Eye (tissue), 1 donor: Measurements from ENCODE around the gene LRRC37A3.
A peak's percentile ranks its signal among the peaks of the same experiment; 100 is the strongest.
"Not testable (repeated sequence)": the region's sequence is repeated elsewhere in the genome, so short reads cannot be mapped to it uniquely, and the experiment has no call there.

Experiments
- DNase-seq: peaks from one replicate; pipeline ENCODE4 v3.0.0-alpha.2; 2015

LRRC37A3 gene

DNA sequence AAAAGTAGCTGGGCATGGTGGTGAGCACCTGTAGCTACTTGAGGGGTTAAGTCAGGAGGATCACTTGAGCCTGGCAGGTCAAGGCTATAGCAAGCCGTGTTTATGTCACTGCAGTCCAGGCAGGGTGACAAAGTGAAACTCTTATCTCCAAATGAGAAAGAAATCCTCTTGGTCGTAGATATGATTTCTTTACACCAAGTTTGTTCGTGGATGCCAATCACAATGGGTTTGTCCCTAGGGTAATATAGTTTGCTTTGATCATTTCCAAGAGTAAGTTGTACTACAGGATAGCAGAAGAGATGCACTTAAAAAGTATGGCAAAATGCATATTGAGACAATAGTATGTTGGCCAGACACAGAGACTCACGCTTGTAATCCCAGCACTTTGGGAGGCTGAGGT lies 6.0 kb upstream of the LRRC37A3 start:
- not testable (repeated sequence) for DNase-seq

GRCh38 chr17:64923051-64923568 lies 3.8 kb upstream of the LRRC37A3 start:
- not testable (repeated sequence) for DNase-seq

- DNase-seq: no peak
Measured at GRCh38 chr17:64920419-64921172, 1.3 kb upstream of the LRRC37A3 start.

GRCh38 chr17:64920026-64920418 lies 744 bp upstream of the LRRC37A3 start:
- DNase-seq: peak; percentile 45

DNA sequence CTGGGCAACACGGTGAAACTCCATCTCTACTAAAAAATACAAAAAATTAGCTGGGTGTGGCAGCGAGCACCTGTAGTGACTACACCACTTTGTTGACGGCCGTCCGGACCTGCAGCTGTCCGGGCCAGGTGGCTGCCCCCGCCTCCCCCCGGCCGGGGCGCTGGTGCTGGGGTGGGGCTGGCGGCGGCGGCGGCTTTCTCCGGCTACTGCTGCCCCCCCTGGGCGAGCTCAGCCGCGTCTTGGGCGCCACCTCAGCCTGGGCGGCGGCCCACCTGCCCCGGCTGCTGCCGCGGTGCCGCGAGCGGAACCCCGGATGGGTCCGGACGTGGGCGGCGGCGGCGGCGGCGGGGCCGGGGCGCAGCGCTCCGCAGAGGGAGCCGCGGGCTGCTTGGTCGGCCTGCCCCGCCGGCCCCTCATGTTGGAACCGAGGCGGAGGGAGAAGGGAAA lies 413 bp downstream of the LRRC37A3 start:
- peak; percentile 51 for DNase-seq

GRCh38 chr17:64917540-64917939 lies 1.7 kb downstream of the LRRC37A3 start:
- not testable (repeated sequence) for DNase-seq

DNA sequence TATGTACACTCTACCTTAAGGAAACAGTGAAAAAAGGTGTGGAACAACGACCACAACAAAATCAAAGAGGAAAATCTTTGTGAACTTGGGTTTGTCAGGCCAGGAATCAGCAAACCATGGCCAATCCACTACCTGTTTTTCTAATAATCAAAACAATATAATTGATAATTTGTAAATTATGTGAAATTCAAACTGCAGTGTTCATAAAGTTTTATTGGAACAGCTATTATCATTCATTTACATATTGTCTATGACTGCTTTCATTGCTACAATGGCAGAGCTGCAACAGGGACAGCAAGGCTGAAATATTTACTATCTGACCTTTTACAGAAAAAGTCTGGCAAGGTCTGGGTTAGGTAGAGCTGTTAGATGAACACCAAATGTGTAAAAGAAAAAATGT lies 4.0 kb downstream of the LRRC37A3 start:
- not testable (repeated sequence) for DNase-seq

DNA sequence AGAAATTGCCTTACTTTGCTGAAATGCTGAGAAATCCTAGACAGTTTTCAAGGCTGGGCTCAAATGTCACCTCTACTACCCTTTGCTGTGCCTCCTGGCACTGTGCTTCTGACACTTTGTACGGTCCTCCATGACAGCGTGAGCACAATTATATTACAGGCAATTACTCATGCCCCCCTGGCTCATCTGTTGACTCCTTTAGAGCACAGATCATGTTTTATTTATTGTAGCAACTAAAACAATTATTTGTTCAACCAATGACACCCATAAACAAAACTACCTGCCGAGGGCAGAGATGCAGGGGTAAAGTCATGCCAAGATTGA lies 9.1 kb downstream of the LRRC37A3 start:
- DNase-seq: not testable (repeated sequence)

- DNase-seq: not testable (repeated sequence)
Measured at GRCh38 chr17:64909511-64910190, 9.6 kb downstream of the LRRC37A3 start.

DNA sequence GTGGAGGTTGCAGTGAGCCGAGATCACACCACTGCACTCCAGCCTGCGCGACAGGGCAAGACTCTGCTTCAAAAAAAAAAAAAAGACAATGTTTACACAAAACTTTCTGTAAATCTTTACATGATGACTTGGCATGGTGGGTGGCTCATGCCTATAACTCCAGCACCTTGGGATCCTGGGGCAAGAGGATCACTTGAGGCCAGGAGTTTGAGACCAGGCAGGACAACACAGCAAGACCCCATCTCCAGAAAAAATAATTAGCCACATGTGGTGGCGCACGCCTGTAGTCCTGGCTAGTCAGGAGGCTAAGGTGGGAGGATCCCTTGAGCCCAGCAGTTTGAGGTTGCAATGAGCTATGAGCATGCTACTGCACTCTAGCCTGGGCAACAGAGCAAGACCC lies 15.2 kb downstream of the LRRC37A3 start:
- DNase-seq: not testable (repeated sequence)

GRCh38 chr17:64897136-64897535 lies 22.1 kb downstream of the LRRC37A3 start:
- not testable (repeated sequence) for DNase-seq

GRCh38 chr17:64874210-64874609 lies 45.1 kb downstream of the LRRC37A3 start:
- DNase-seq: not testable (repeated sequence)

- peak; percentile 74 for DNase-seq
Measured at GRCh38 chr17:64847504-64848466, 71.5 kb downstream of the LRRC37A3 start.

DNA sequence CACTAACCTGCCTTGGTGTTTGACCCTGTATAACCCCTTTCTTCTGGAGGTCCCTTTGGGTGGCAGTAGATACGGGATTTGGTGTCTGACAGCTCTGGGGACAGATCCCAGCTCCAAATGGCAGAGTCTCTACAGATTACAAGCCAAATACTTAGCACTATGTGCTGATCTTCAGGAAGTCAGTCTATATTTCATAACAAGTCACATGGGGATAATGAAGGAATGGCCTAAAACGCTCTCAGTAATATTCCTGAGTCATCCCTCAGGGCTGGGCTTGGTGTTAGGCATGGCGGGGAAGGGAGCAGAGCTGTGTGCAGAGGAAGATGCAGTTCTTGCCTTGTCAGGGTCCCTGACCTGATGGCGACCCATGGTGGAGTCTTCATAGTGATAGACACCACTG lies 72.4 kb downstream of the LRRC37A3 start:
- DNase-seq: not testable (repeated sequence)

- not testable (repeated sequence) for DNase-seq
Measured at GRCh38 chr17:64843918-64844317, 75.4 kb downstream of the LRRC37A3 start.

DNA sequence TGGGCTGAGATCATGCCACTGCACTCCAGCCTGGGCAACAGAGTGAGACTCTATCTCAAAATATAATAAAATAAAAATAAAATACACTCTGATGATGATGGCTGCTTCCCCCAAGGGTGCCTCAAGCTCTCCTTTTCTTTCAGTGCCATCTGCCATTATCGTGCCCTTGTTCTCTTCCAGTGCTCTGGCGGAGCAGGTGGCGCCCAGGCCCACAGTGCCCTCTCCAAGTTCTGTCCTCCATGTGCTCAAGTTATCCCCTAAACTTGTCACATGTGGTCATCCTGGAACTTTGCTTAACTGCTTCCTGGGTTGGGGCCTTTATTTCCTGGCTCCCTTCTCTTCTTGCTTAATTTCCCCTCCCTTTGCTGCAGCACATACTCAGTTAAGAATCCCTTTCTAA lies 76.4 kb downstream of the LRRC37A3 start:
- not testable (repeated sequence) for DNase-seq

GRCh38 chr17:64840960-64841359 lies 78.3 kb downstream of the LRRC37A3 start:
- DNase-seq: not testable (repeated sequence)

DNA sequence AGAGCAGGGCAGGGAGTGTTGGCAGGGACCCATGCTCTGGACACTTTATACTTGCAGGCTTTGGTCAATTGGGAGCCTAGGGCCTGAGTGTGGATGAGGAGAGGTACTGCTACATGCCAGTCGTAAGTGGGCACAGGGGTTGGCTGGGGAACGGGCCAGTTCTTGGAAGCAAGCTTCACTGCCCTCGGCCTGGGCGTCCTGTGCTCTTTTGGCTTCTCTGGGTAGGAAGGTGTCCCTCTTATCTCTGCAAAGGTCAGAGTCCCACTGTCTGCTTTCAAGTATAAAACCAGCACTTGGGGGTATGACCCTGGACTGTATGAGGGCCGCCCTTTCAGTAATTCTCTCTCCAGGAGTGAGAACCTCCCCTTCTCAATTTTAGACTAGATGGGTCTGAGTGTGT lies 80.8 kb downstream of the LRRC37A3 start:
- not testable (repeated sequence) for DNase-seq

GRCh38 chr17:64837018-64837761 lies 82.1 kb downstream of the LRRC37A3 start:
- peak; percentile 91 for DNase-seq

DNA sequence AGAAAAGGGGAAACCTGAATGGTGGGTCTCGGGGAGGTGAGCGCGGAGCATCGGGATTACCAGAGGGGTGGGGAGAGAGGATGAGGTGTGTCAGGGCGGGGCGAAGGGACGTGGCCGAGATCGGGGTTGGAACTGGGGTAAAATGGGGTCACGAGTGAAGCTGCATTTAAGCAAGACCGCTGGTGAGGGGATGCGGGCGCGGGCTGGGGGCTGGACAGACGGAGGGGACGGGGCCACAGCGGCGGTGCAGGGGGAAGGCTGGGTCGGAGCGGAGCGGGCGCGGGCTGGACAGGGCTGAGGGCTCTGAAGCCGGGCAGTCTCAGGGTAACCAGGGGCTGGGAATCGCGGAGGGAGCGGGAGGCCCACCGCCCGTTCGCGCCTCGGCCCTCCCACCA lies 82.7 kb downstream of the LRRC37A3 start:
- DNase-seq: peak; percentile 45

DNA sequence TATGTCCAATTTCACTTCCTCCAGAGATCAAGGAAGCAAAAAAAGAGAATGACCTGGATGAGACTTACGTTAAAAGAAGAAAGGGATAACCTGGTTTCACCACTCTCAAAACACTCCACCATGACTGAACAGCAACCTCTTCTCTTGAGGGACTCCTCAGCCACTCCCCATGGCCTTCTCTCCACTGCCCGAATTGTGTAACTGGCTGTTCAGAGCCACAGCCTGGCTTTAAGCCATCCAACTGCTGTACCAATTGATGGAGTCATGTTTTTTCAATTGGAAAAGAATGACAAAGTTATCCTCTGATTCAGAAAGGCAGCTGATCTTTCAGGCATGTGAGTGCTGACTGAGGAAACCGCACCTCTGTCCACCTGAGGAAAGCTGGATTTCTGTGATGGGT lies 85.2 kb downstream of the LRRC37A3 start:
- DNase-seq: not testable (repeated sequence)

DNA sequence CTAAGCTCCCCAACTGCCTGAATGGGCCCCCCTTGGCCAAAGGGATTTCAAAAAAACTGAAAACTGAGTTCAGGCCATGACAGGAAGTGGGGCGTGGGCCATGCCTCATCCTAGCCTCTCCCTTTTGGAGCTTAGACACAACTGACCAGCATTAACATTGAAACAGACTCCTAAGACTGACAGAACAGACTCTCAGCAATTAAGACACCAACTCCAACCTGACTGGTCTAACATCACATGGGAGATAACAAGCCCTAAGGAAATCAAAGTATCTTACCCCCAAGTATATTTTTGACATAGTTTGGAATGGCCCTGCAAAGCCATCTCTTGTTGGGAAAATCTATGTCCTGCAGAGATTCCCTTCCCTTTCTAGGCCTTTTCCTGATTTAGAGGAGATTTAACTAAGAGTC lies 88.6 kb downstream of the LRRC37A3 start:
- DNase-seq: not testable (repeated sequence)
